WTC11 (cell line): ENCODE data around the gene RAPGEF6.

Source experiments
- CTCF ChIP-seq: fragments of 200-600 bp; IDR thresholded peaks from 2 replicates; pipeline ENCODE4 v1.8.0; 2022; ENCODE audit warnings: antibody characterized with exemption
- NR1H2 ChIP-seq: sonication (generic); formaldehyde crosslinking; IDR thresholded peaks from 2 replicates; pipeline ENCODE4 v1.9.0; 2021; ENCODE audit warnings: mild to moderate bottlenecking, moderate library complexity, missing genetic modification reagents
- NR2C2 ChIP-seq: sonication (generic); formaldehyde crosslinking; IDR thresholded peaks from 2 replicates; pipeline ENCODE4 v1.8.0; 2022; ENCODE audit warnings: mild to moderate bottlenecking, missing genetic modification reagents
- RELA ChIP-seq: sonication (generic); formaldehyde crosslinking; IDR thresholded peaks from 2 replicates; pipeline ENCODE4 v1.8.1; 2022; ENCODE audit warnings: missing genetic modification reagents, mild to moderate bottlenecking, borderline replicate concordance

DNA sequence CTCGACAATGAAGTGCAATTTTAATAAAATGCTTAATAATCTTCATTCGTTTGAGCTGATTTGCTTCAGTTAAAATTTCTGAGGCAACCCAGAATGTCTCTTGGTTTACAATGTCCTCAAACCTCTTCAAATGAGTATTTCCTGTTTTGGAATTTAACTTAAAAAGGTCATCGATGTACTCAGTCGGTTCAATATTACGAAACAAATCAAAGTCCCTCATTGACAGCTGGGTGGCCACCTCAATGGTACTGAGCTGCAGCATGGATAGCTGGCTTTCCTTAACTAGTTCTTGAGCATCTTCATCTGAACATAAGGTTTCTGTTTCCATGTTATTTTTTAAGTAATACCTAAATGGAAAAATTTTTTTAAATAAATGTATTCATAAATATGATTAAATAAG, 173.3 kb downstream of the RAPGEF6 start:
- TF ChIP-seq RELA (CRISPR knock-in tag) (no peak), CTCF (no peak), NR1H2 (CRISPR knock-in tag) (no peak), NR2C2 (CRISPR knock-in tag) (no peak)
